Activated CD4-positive, alpha-beta memory T cell treated with anti-CD3 and anti-CD28 coated beads for 36 hours (primary cell): ENCODE measurements around the gene OR11H7. TPM values are rescaled to one million over a fixed set of nuclear protein-coding genes. Genes with fewer than 3 reads are reported as not detected.
A peak's percentile ranks its signal among the peaks of the same experiment; 100 is the strongest.
"Not testable (repeated sequence)": the region's sequence is repeated elsewhere in the genome, so short reads cannot be mapped to it uniquely, and the experiment has no call there.

ENCODE experiments used
- CTCF ChIA-PET: fragments of 350-600 bp; sonication (Branson Sonifier 250); formaldehyde crosslinking; loops from one replicate; lab custom pipeline; 2021; ENCODE audit warnings: antibody characterized with exemption, inconsistent platforms; lab: Charles Lee
- POLR2A ChIA-PET: fragments of 350-600 bp; sonication (Branson Sonifier 250); formaldehyde crosslinking; loops from one replicate; lab custom pipeline; 2021; ENCODE audit warnings: antibody characterized with exemption; lab: Charles Lee
- DNase-seq: peaks from one replicate; pipeline ENCODE4 v3.0.0-alpha.2; 2020
- H3K27ac Mint-ChIP-seq: one replicate; pipeline ENCODE4 v1.8.0; 2021; ENCODE audit warnings: mixed read lengths
- H3K27me3 Mint-ChIP-seq: one replicate; pipeline ENCODE4 v1.8.0; 2021; ENCODE audit warnings: mixed read lengths
- H3K36me3 Mint-ChIP-seq: one replicate; pipeline ENCODE4 v1.8.0; 2021; ENCODE audit warnings: mixed read lengths
- H3K4me1 Mint-ChIP-seq: one replicate; pipeline ENCODE4 v1.8.0; 2021; ENCODE audit warnings: low read depth, mixed read lengths
- H3K4me3 Mint-ChIP-seq: one replicate; pipeline ENCODE4 v1.8.0; 2021; ENCODE audit warnings: mild to moderate bottlenecking, mixed read lengths
- H3K9me3 Mint-ChIP-seq: one replicate; pipeline ENCODE4 v1.8.0; 2021; ENCODE audit warnings: mixed read lengths
- intact Hi-C: fragments of 100-400 bp; cut with micrococcal nuclease; formaldehyde crosslinking; loops from one replicate; pipeline ENCODE4 v1.15.1; 2023
- total RNA-seq, 2 experiments: library from RNA; stranded (reverse); gene quantifications; one replicate each; pipeline ENCODE4 v1.2.3, GENCODE V29; 2021

The OR11H7 gene
- total RNA-seq, 2 experiments from 2014 or later, result not detected

GRCh38 chr14:20212406-20212805, 16.4 kb upstream of the OR11H7 start:
- H3K27me3 Mint-ChIP-seq, H3K9me3 Mint-ChIP-seq, DNase-seq, H3K36me3 Mint-ChIP-seq, H3K4me1 Mint-ChIP-seq, intact Hi-C loops, CTCF ChIA-PET, POLR2A ChIA-PET, H3K4me3 Mint-ChIP-seq, H3K27ac Mint-ChIP-seq: not testable (repeated sequence)

GRCh38 chr14:20215196-20215595, 13.6 kb upstream of the OR11H7 start:
- no peaks in the 10 kb centered on the region for H3K9me3 Mint-ChIP-seq
- CTCF ChIA-PET, result no interaction called here
- no peak for DNase-seq

GRCh38 chr14:20219033-20219432, 9.7 kb upstream of the OR11H7 start:
- no peak overlapping the region for H3K4me3 Mint-ChIP-seq
- H3K27me3 Mint-ChIP-seq, result peaks cover 1% of the 10 kb centered on the region
- H3K9me3 Mint-ChIP-seq, result no peaks in the 10 kb centered on the region
- no peak overlapping the region for H3K27ac Mint-ChIP-seq
- intact Hi-C loops, result no loop called here
- POLR2A ChIA-PET, result no interaction called here
- no peaks in the 10 kb centered on the region for H3K36me3 Mint-ChIP-seq
- no peak for DNase-seq
- CTCF ChIA-PET, result no interaction called here
- no peaks in the 10 kb centered on the region for H3K4me1 Mint-ChIP-seq

More at GRCh38 chr14:20215196-20215595, 13.6 kb upstream of the OR11H7 start:
- no peak overlapping the region for H3K27ac Mint-ChIP-seq
- H3K4me1 Mint-ChIP-seq, result no peaks in the 10 kb centered on the region
- intact Hi-C loops, result no loop called here
- peaks cover 1% of the 10 kb centered on the region for H3K27me3 Mint-ChIP-seq
- H3K36me3 Mint-ChIP-seq, result no peaks in the 10 kb centered on the region
- no peak overlapping the region for H3K4me3 Mint-ChIP-seq
- POLR2A ChIA-PET, result no interaction called here

GRCh38 chr14:20223410-20223809, 5.4 kb upstream of the OR11H7 start, which contains the start of gene OR11H6:
Gene OR11H6 (plus strand): TSS chr14:20223710. CDS start chr14:20223710, 0 bp downstream.
- Mint-ChIP-seq H3K36me3 (no peaks in the 10 kb centered on the region), H3K27me3 (peaks cover 2% of the 10 kb centered on the region), H3K9me3 (no peaks in the 10 kb centered on the region), H3K27ac (no peak within 1 kb of the TSS), H3K4me3 (no peak within 1 kb of the TSS), H3K4me1 (no peaks in the 10 kb centered on the region)
- intact Hi-C loops, result no loop called here
- POLR2A ChIA-PET, result no interaction called here
- no peak for DNase-seq
- CTCF ChIA-PET, result no interaction called here

GRCh38 chr14:20235415-20235814, 6.6 kb downstream of the OR11H7 start:
- H3K27me3 Mint-ChIP-seq, POLR2A ChIA-PET, intact Hi-C loops, H3K4me3 Mint-ChIP-seq, DNase-seq, H3K9me3 Mint-ChIP-seq, H3K36me3 Mint-ChIP-seq, H3K27ac Mint-ChIP-seq, H3K4me1 Mint-ChIP-seq, CTCF ChIA-PET: not testable (repeated sequence)

GRCh38 chr14:20247646-20248246, 19.0 kb downstream of the OR11H7 start:
- CTCF ChIA-PET, result no interaction called here
- Mint-ChIP-seq H3K4me3 (no peak overlapping the region), H3K36me3 (peaks cover 8% of the 10 kb centered on the region)

GRCh38 chr14:20262642-20263128, 33.9 kb downstream of the OR11H7 start:
- POLR2A ChIA-PET, result no interaction called here
- H3K4me1 Mint-ChIP-seq, result no peaks in the 10 kb centered on the region

More at GRCh38 chr14:20247646-20248246, 19.0 kb downstream of the OR11H7 start:
- H3K4me1 Mint-ChIP-seq, result no peaks in the 10 kb centered on the region
- peaks cover 9% of the 10 kb centered on the region for H3K9me3 Mint-ChIP-seq
- no peak for DNase-seq
- no peaks in the 10 kb centered on the region for H3K27me3 Mint-ChIP-seq
- intact Hi-C loops, result loop anchor here (10.0 kb wide), 1 partner anchor 113 kb away; the partner anchor contains the start of gene OR4N5
- H3K27ac Mint-ChIP-seq, result no peak overlapping the region
- POLR2A ChIA-PET, result no interaction called here

GRCh38 chr14:20264361-20264760, 35.6 kb downstream of the OR11H7 start:
- H3K9me3 Mint-ChIP-seq, H3K4me3 Mint-ChIP-seq, CTCF ChIA-PET, H3K4me1 Mint-ChIP-seq, H3K27me3 Mint-ChIP-seq, DNase-seq, POLR2A ChIA-PET, intact Hi-C loops, H3K27ac Mint-ChIP-seq: not testable (repeated sequence)
- peaks cover 16% of the 10 kb centered on the region for H3K36me3 Mint-ChIP-seq

More at GRCh38 chr14:20262642-20263128, 33.9 kb downstream of the OR11H7 start:
- H3K36me3 Mint-ChIP-seq, result peaks cover 14% of the 10 kb centered on the region
- H3K4me3 Mint-ChIP-seq, result no peak overlapping the region
- no peaks in the 10 kb centered on the region for H3K9me3 Mint-ChIP-seq
- H3K27me3 Mint-ChIP-seq, result no peaks in the 10 kb centered on the region
- no peak for DNase-seq
- no peak overlapping the region for H3K27ac Mint-ChIP-seq
- intact Hi-C loops, result no loop called here
- CTCF ChIA-PET, result no interaction called here

GRCh38 chr14:20274062-20274461, 45.3 kb downstream of the OR11H7 start:
- Mint-ChIP-seq H3K4me3 (no peak overlapping the region), H3K27ac (no peak overlapping the region), H3K36me3 (peaks cover 62% of the 10 kb centered on the region), H3K9me3 (peaks cover 42% of the 10 kb centered on the region), H3K4me1 (peaks cover 7% of the 10 kb centered on the region), H3K27me3 (no peaks in the 10 kb centered on the region)
- DNase-seq, result no peak
- intact Hi-C loops, result no loop called here
- CTCF ChIA-PET, result no interaction called here
- POLR2A ChIA-PET, result no interaction called here

GRCh38 chr14:20277409-20277808, 48.6 kb downstream of the OR11H7 start:
- peaks cover 21% of the 10 kb centered on the region for H3K4me1 Mint-ChIP-seq
- peaks cover 73% of the 10 kb centered on the region for H3K36me3 Mint-ChIP-seq
- CTCF ChIA-PET, result no interaction called here

GRCh38 chr14:20278414-20278813, 49.6 kb downstream of the OR11H7 start:
- no peak for DNase-seq
- no peak overlapping the region for H3K4me3 Mint-ChIP-seq
- CTCF ChIA-PET, result no interaction called here

More at GRCh38 chr14:20277409-20277808, 48.6 kb downstream of the OR11H7 start:
- no peak for DNase-seq
- intact Hi-C loops, result no loop called here
- H3K4me3 Mint-ChIP-seq, result no peak overlapping the region
- no peaks in the 10 kb centered on the region for H3K27me3 Mint-ChIP-seq
- H3K27ac Mint-ChIP-seq, result no peak overlapping the region
- H3K9me3 Mint-ChIP-seq, result peaks cover 31% of the 10 kb centered on the region
- POLR2A ChIA-PET, result no interaction called here

GRCh38 chr14:20280265-20280664, 51.5 kb downstream of the OR11H7 start:
- CTCF ChIA-PET, H3K27ac Mint-ChIP-seq, intact Hi-C loops, POLR2A ChIA-PET, H3K4me3 Mint-ChIP-seq, H3K27me3 Mint-ChIP-seq: not testable (repeated sequence)
- Mint-ChIP-seq H3K36me3 (peaks cover 68% of the 10 kb centered on the region), H3K4me1 (peaks cover 21% of the 10 kb centered on the region), H3K9me3 (peaks cover 17% of the 10 kb centered on the region)
- DNase-seq, result peak; percentile 14

More at GRCh38 chr14:20278414-20278813, 49.6 kb downstream of the OR11H7 start:
- peaks cover 21% of the 10 kb centered on the region for H3K4me1 Mint-ChIP-seq
- H3K36me3 Mint-ChIP-seq, result peaks cover 73% of the 10 kb centered on the region
- no peak overlapping the region for H3K27ac Mint-ChIP-seq
- intact Hi-C loops, result no loop called here
- no peaks in the 10 kb centered on the region for H3K27me3 Mint-ChIP-seq
- POLR2A ChIA-PET, result interaction anchor here (0.6 kb wide), 1 partner anchor 15 kb away, joined by 3 read pairs; no protein-coding TSS in a partner anchor
- H3K9me3 Mint-ChIP-seq, result peaks cover 29% of the 10 kb centered on the region
